ENCODE results near the gene RAB7A. TPM values are rescaled to one million over a fixed set of nuclear protein-coding genes. Genes with fewer than 3 reads are reported as not detected.

RAB7A gene
- total RNA-seq, 1 donor from 2014 or later = 284 TPM

DNA sequence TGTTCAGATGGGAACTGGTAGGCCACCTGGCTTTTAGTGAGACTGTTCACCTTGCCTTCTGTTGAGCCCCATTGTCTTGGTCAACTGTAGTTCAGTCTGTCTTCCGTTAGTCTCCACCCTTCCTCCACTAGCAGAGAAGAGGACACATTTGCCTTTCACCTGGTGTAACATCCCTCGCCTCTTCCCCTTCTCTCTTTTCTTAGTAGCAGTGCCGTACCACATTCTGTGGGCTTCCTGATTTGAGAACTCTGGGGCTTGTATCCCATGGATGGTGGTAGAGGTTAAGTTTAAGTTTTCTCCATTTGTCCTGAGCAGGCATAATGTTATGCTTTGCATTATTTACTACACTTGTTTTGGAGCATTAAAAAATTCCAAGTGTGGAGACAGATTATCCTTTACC lies 49.3 kb downstream of the RAB7A start:
- Mint-ChIP-seq H3K27me3 (ENCODE audit: unreplicated experiment) (no peaks in the 10 kb centered on the region), H3K4me3 (ENCODE audit: unreplicated experiment) (no peak overlapping the region), H3K9me3 (ENCODE audit: unreplicated experiment) (no peaks in the 10 kb centered on the region), H3K4me1 (ENCODE audit: unreplicated experiment) (peaks cover 36% of the 10 kb centered on the region), H3K27ac (ENCODE audit: unreplicated experiment) (no peak overlapping the region), H3K36me3 (ENCODE audit: unreplicated experiment) (no peaks in the 10 kb centered on the region)
- no peak for DNase-seq (ENCODE audit: extremely low spot score, unreplicated experiment)
- TF ChIP-seq, protein P1, sequence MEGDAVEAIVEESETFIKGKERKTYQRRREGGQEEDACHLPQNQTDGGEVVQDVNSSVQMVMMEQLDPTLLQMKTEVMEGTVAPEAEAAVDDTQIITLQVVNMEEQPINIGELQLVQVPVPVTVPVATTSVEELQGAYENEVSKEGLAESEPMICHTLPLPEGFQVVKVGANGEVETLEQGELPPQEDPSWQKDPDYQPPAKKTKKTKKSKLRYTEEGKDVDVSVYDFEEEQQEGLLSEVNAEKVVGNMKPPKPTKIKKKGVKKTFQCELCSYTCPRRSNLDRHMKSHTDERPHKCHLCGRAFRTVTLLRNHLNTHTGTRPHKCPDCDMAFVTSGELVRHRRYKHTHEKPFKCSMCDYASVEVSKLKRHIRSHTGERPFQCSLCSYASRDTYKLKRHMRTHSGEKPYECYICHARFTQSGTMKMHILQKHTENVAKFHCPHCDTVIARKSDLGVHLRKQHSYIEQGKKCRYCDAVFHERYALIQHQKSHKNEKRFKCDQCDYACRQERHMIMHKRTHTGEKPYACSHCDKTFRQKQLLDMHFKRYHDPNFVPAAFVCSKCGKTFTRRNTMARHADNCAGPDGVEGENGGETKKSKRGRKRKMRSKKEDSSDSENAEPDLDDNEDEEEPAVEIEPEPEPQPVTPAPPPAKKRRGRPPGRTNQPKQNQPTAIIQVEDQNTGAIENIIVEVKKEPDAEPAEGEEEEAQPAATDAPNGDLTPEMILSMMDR (IDR thresholded peaks at IDR 0.05) = no peak

- H3K27ac Mint-ChIP-seq (ENCODE audit: unreplicated experiment) = no peak overlapping the region
- no peak overlapping the region for H3K4me3 Mint-ChIP-seq (ENCODE audit: unreplicated experiment)
- DNase-seq (ENCODE audit: extremely low spot score, unreplicated experiment) = no peak
- peaks cover 32% of the 10 kb centered on the region for H3K4me1 Mint-ChIP-seq (ENCODE audit: unreplicated experiment)
- TF ChIP-seq, protein P1 (IDR thresholded peaks at IDR 0.05) = no peak
- H3K36me3 Mint-ChIP-seq (ENCODE audit: unreplicated experiment) = no peaks in the 10 kb centered on the region
- H3K9me3 Mint-ChIP-seq (ENCODE audit: unreplicated experiment) = no peaks in the 10 kb centered on the region
- no peaks in the 10 kb centered on the region for H3K27me3 Mint-ChIP-seq (ENCODE audit: unreplicated experiment)
Measured at GRCh38 chr3:128775906-128776542, 50.0 kb downstream of the RAB7A start.

GRCh38 chr3:128780101-128780837 lies 54.3 kb downstream of the RAB7A start:
- H3K36me3 Mint-ChIP-seq (ENCODE audit: unreplicated experiment) = peaks cover 2% of the 10 kb centered on the region
- no peaks in the 10 kb centered on the region for H3K27me3 Mint-ChIP-seq (ENCODE audit: unreplicated experiment)
- H3K9me3 Mint-ChIP-seq (ENCODE audit: unreplicated experiment) = no peaks in the 10 kb centered on the region
- no peak overlapping the region for H3K4me3 Mint-ChIP-seq (ENCODE audit: unreplicated experiment)
- TF ChIP-seq, protein P1 (IDR thresholded peaks at IDR 0.05) = no peak
- no peak for DNase-seq (ENCODE audit: extremely low spot score, unreplicated experiment)
- peaks cover 36% of the 10 kb centered on the region for H3K4me1 Mint-ChIP-seq (ENCODE audit: unreplicated experiment)
- H3K27ac Mint-ChIP-seq (ENCODE audit: unreplicated experiment) = no peak overlapping the region

GRCh38 chr3:128781164-128781563 lies 55.2 kb downstream of the RAB7A start:
- Mint-ChIP-seq H3K27me3 (ENCODE audit: unreplicated experiment) (no peaks in the 10 kb centered on the region), H3K36me3 (ENCODE audit: unreplicated experiment) (peaks cover 2% of the 10 kb centered on the region), H3K4me3 (ENCODE audit: unreplicated experiment) (no peak overlapping the region), H3K4me1 (ENCODE audit: unreplicated experiment) (peaks cover 34% of the 10 kb centered on the region), H3K9me3 (ENCODE audit: unreplicated experiment) (no peaks in the 10 kb centered on the region), H3K27ac (ENCODE audit: unreplicated experiment) (no peak overlapping the region)
- no peak for DNase-seq (ENCODE audit: extremely low spot score, unreplicated experiment)
- TF ChIP-seq, protein P1 (IDR thresholded peaks at IDR 0.05) = no peak
